ENCODE results near the gene HNRNPA2B1. TPM values are rescaled to one million over a fixed set of nuclear protein-coding genes. Genes with fewer than 3 reads are reported as not detected.
"Not testable (repeated sequence)": the region's sequence is repeated elsewhere in the genome, so short reads cannot be mapped to it uniquely, and the experiment has no call there.

HNRNPA2B1 gene
- total RNA-seq, 1 experiment from 2014 or later = 151 TPM

GRCh38 chr7:26189697-26190096, 10.8 kb downstream of the HNRNPA2B1 start:
- H3K36me3 ChIP-seq = peaks cover 86% of the 10 kb centered on the region

GRCh38 chr7:26188957-26189541, 11.5 kb downstream of the HNRNPA2B1 start:
- Histone ChIP-seq H3K9me3 (no peaks in the 10 kb centered on the region), H3K36me3 (peaks cover 79% of the 10 kb centered on the region), H3K4me3 (no peak overlapping the region), H3K27me3 (no peaks in the 10 kb centered on the region)
- no peak for DNase-seq

More at GRCh38 chr7:26189697-26190096, 10.8 kb downstream of the HNRNPA2B1 start:
- Histone ChIP-seq H3K4me3 (no peak overlapping the region), H3K9me3 (no peaks in the 10 kb centered on the region), H3K27me3 (no peaks in the 10 kb centered on the region)
- DNase-seq = no peak

GRCh38 chr7:26188206-26188956, 12.2 kb downstream of the HNRNPA2B1 start:
- no peak for DNase-seq
- H3K27me3 ChIP-seq = no peaks in the 10 kb centered on the region
- no peaks in the 10 kb centered on the region for H3K9me3 ChIP-seq
- peaks cover 72% of the 10 kb centered on the region for H3K36me3 ChIP-seq
- no peak overlapping the region for H3K4me3 ChIP-seq

- DNase-seq = no peak
- Histone ChIP-seq H3K36me3 (peaks cover 65% of the 10 kb centered on the region), H3K4me3 (no peak overlapping the region), H3K9me3 (no peaks in the 10 kb centered on the region), H3K27me3 (no peaks in the 10 kb centered on the region)
Measured at GRCh38 chr7:26187380-26188205, 13.0 kb downstream of the HNRNPA2B1 start.

- H3K27me3 ChIP-seq = no peaks in the 10 kb centered on the region
- no peak for DNase-seq
- H3K9me3 ChIP-seq = no peaks in the 10 kb centered on the region
Measured at GRCh38 chr7:26186364-26187311, 13.9 kb downstream of the HNRNPA2B1 start.

GRCh38 chr7:26185844-26186180, 14.7 kb downstream of the HNRNPA2B1 start:
- Histone ChIP-seq H3K9me3 (no peaks in the 10 kb centered on the region), H3K4me3 (no peak overlapping the region), H3K27me3 (no peaks in the 10 kb centered on the region), H3K36me3 (peaks cover 47% of the 10 kb centered on the region)
- no peak for DNase-seq

More at GRCh38 chr7:26186364-26187311, 13.9 kb downstream of the HNRNPA2B1 start:
- no peak overlapping the region for H3K4me3 ChIP-seq
- H3K36me3 ChIP-seq = peaks cover 55% of the 10 kb centered on the region

GRCh38 chr7:26185131-26185843, 15.3 kb downstream of the HNRNPA2B1 start:
- no peak for DNase-seq
- peaks cover 41% of the 10 kb centered on the region for H3K36me3 ChIP-seq

GRCh38 chr7:26184281-26185101, 16.1 kb downstream of the HNRNPA2B1 start:
- not testable (repeated sequence) for DNase-seq, H3K4me3 ChIP-seq, H3K27me3 ChIP-seq, H3K9me3 ChIP-seq
- H3K36me3 ChIP-seq = peaks cover 33% of the 10 kb centered on the region

More at GRCh38 chr7:26185131-26185843, 15.3 kb downstream of the HNRNPA2B1 start:
- no peak overlapping the region for H3K4me3 ChIP-seq
- H3K27me3 ChIP-seq = no peaks in the 10 kb centered on the region
- H3K9me3 ChIP-seq = no peaks in the 10 kb centered on the region

GRCh38 chr7:26183545-26184280, 16.8 kb downstream of the HNRNPA2B1 start:
- H3K36me3 ChIP-seq = peaks cover 26% of the 10 kb centered on the region
- H3K4me3 ChIP-seq = no peak overlapping the region
- no peaks in the 10 kb centered on the region for H3K27me3 ChIP-seq
- no peak for DNase-seq
- no peaks in the 10 kb centered on the region for H3K9me3 ChIP-seq

GRCh38 chr7:26182706-26183105, 17.8 kb downstream of the HNRNPA2B1 start:
- H3K27me3 ChIP-seq = no peaks in the 10 kb centered on the region
- no peak for DNase-seq
- H3K4me3 ChIP-seq = no peak overlapping the region
- peaks cover 16% of the 10 kb centered on the region for H3K36me3 ChIP-seq
- no peaks in the 10 kb centered on the region for H3K9me3 ChIP-seq

GRCh38 chr7:26182283-26182682, 18.3 kb downstream of the HNRNPA2B1 start:
- no peak for DNase-seq
- Histone ChIP-seq H3K9me3 (no peaks in the 10 kb centered on the region), H3K36me3 (peaks cover 11% of the 10 kb centered on the region), H3K4me3 (no peak overlapping the region), H3K27me3 (no peaks in the 10 kb centered on the region)

- Histone ChIP-seq H3K36me3 (peaks cover 5% of the 10 kb centered on the region), H3K9me3 (no peaks in the 10 kb centered on the region), H3K4me3 (no peak overlapping the region), H3K27me3 (no peaks in the 10 kb centered on the region)
- no peak for DNase-seq
Measured at GRCh38 chr7:26181474-26182227, 18.9 kb downstream of the HNRNPA2B1 start.

- no peak for DNase-seq
- Histone ChIP-seq H3K27me3 (no peaks in the 10 kb centered on the region), H3K36me3 (no peaks in the 10 kb centered on the region; the same call in 1 of the 2 replicates), H3K9me3 (no peaks in the 10 kb centered on the region), H3K4me3 (no peak overlapping the region)
Measured at GRCh38 chr7:26180792-26181198, 19.8 kb downstream of the HNRNPA2B1 start.
